HEK293 (cell line): ENCODE data around the gene PIM3.

Experiments used
- HOXA7 ChIP-seq: sonication (generic); formaldehyde crosslinking; IDR thresholded peaks from 2 replicates; pipeline ENCODE4 v1.8.1; 2022; ENCODE audit warnings: missing genetic modification reagents, borderline replicate concordance
- HOXD13 ChIP-seq: sonication (generic); formaldehyde crosslinking; IDR thresholded peaks from 2 replicates; pipeline ENCODE4 v1.8.0; 2022; ENCODE audit warnings: missing genetic modification reagents, borderline replicate concordance
- KLF7 ChIP-seq: fragments of 450-650 bp; formaldehyde crosslinking; IDR thresholded peaks from 2 replicates; pipeline ENCODE4 v1.5.1; 2016; ENCODE audit warnings: missing biosample characterization, missing genetic modification characterization, borderline replicate concordance
- SCRT2 ChIP-seq: fragments of 450-650 bp; formaldehyde crosslinking; IDR thresholded peaks from 2 replicates; pipeline ENCODE4 v1.5.1; 2016; ENCODE audit warnings: missing biosample characterization, missing genetic modification characterization
- ZNF140 ChIP-seq: fragments of 450-650 bp; formaldehyde crosslinking; IDR thresholded peaks from 2 replicates; pipeline ENCODE4 v1.5.1; 2016; ENCODE audit warnings: missing biosample characterization, missing genetic modification characterization
- ZNF155 ChIP-seq: fragments of 450-650 bp; formaldehyde crosslinking; IDR thresholded peaks from 2 replicates; pipeline ENCODE4 v1.5.1; 2016; ENCODE audit warnings: missing biosample characterization, missing genetic modification characterization
- ZNF175 ChIP-seq: fragments of 450-650 bp; formaldehyde crosslinking; IDR thresholded peaks from 2 replicates; pipeline ENCODE4 v1.5.1; 2016; ENCODE audit warnings: missing biosample characterization, missing genetic modification characterization
- ZNF2 ChIP-seq: fragments of 450-650 bp; formaldehyde crosslinking; IDR thresholded peaks from 2 replicates; pipeline ENCODE4 v1.5.1; 2016; ENCODE audit warnings: missing biosample characterization, missing genetic modification characterization
- ZNF266 ChIP-seq: fragments of 450-650 bp; formaldehyde crosslinking; IDR thresholded peaks from 2 replicates; pipeline ENCODE4 v1.5.1; 2016; ENCODE audit warnings: missing biosample characterization, missing genetic modification characterization, low read depth
- ZNF366 ChIP-seq: fragments of 450-650 bp; formaldehyde crosslinking; conservative IDR thresholded peaks from 2 replicates; pipeline ENCODE4 v1.5.1; 2016; ENCODE audit warnings: missing biosample characterization, missing genetic modification characterization
- ZNF394 ChIP-seq: fragments of 450-650 bp; formaldehyde crosslinking; IDR thresholded peaks from 2 replicates; pipeline ENCODE4 v1.5.1; 2016; ENCODE audit warnings: missing biosample characterization, missing genetic modification characterization, mild to moderate bottlenecking, moderate library complexity, borderline replicate concordance
- ZNF416 ChIP-seq: fragments of 450-650 bp; formaldehyde crosslinking; IDR thresholded peaks from 2 replicates; pipeline ENCODE4 v1.5.1; 2016; ENCODE audit warnings: missing biosample characterization, missing genetic modification characterization
- ZNF510 ChIP-seq: fragments of 450-650 bp; formaldehyde crosslinking; IDR thresholded peaks from 2 replicates; pipeline ENCODE4 v1.5.1; 2018; ENCODE audit warnings: mild to moderate bottlenecking, missing genetic modification characterization, missing biosample characterization; ENCODE audit not compliant: insufficient replicate concordance
- ZNF514 ChIP-seq: fragments of 450-650 bp; formaldehyde crosslinking; IDR thresholded peaks from 2 replicates; pipeline ENCODE4 v1.5.1; 2016; ENCODE audit warnings: missing biosample characterization, missing genetic modification characterization
- ZNF600 ChIP-seq: fragments of 450-650 bp; formaldehyde crosslinking; IDR thresholded peaks from 2 replicates; pipeline ENCODE4 v1.5.1; 2016; ENCODE audit warnings: missing biosample characterization, missing genetic modification characterization
- ZNF623 ChIP-seq: fragments of 450-650 bp; formaldehyde crosslinking; IDR thresholded peaks from 2 replicates; pipeline ENCODE4 v1.5.1; 2016; ENCODE audit warnings: missing biosample characterization, missing genetic modification characterization
- ZNF792 ChIP-seq: fragments of 450-650 bp; formaldehyde crosslinking; IDR thresholded peaks from 2 replicates; pipeline ENCODE4 v1.5.1; 2016; ENCODE audit warnings: missing biosample characterization, missing genetic modification characterization
- ZSCAN30 ChIP-seq: fragments of 450-650 bp; IDR thresholded peaks from 2 replicates; pipeline ENCODE4 v1.5.1; 2018; ENCODE audit warnings: missing biosample characterization, mild to moderate bottlenecking, missing genetic modification characterization, moderate library complexity
- TF ChIP-seq, protein P1 (sequence below): fragments of 450-650 bp; formaldehyde crosslinking; IDR thresholded peaks from 2 replicates; pipeline ENCODE4 v1.5.1; 2017; ENCODE audit warnings: missing biosample characterization, missing genetic modification characterization
- TF ChIP-seq, protein P2 (sequence below): fragments of 450-650 bp; formaldehyde crosslinking; IDR thresholded peaks from 2 replicates; pipeline ENCODE4 v1.5.1; 2016; ENCODE audit warnings: missing biosample characterization, missing genetic modification characterization
- TF ChIP-seq, protein P3 (sequence below): fragments of 450-650 bp; formaldehyde crosslinking; optimal IDR thresholded peaks from 2 replicates; pipeline ENCODE3; 2016; ENCODE audit warnings: missing biosample characterization, mild to moderate bottlenecking, missing genetic modification characterization
- TF ChIP-seq, protein P4 (sequence below): fragments of 450-650 bp; formaldehyde crosslinking; IDR thresholded peaks from 2 replicates; pipeline ENCODE4 v1.5.1; 2016; ENCODE audit warnings: missing biosample characterization, missing genetic modification characterization
- TF ChIP-seq, protein P5 (sequence below): fragments of 450-650 bp; formaldehyde crosslinking; IDR thresholded peaks from 2 replicates; pipeline ENCODE4 v1.5.1; 2017; ENCODE audit warnings: missing biosample characterization, missing genetic modification characterization
- TF ChIP-seq, protein P6 (sequence below): fragments of 450-650 bp; formaldehyde crosslinking; IDR thresholded peaks from 2 replicates; pipeline ENCODE4 v1.5.1; 2016; ENCODE audit warnings: missing biosample characterization, missing genetic modification characterization, borderline replicate concordance
- TF ChIP-seq, protein P7 (sequence below): fragments of 450-650 bp; formaldehyde crosslinking; IDR thresholded peaks from 2 replicates; pipeline ENCODE4 v1.5.1; 2016; ENCODE audit warnings: missing biosample characterization, missing genetic modification characterization

Gene PIM3

DNA sequence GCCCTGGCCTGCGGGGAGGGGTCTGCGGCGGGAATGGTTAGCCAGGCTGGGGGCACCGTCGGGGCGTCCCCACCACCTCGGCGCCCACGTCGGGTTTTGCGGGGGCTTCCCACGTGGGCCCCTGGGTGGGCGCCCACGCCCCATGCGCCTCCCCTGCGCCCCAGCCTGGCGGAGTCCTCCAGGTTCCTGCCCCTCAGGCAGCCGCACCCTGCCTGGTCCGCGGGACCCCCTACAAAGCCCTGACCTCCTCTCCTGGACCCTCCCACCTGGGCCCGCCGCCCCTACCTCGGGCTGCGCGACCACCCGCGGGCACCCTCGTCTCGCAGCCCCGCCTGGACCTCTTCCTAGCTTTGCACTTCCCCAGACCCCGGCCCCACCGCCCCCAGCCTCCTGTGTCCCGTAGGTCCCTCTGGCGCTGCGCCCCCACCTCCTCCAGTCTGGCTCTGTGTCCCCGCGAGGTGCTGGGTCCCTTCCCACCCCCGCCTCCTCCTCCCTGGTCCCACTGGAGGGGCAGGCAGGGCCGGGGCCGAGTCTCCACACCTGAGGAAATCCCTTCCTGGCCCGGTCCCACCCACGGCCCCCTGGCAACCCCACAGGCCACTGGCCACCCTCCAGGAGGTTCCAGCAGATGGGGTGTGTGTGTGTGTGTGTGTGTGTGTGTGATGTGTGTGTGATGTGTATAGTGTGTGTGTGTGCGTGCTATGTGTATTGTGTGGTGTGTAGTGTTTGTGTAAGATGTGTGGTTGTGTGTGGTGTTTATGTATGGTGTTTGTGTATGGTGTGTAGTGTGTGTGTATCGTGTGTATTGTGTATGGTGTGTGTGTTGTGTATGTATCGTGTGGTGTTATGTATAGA is 11.8 kb downstream of the PIM3 start (continued):
- TF ChIP-seq, protein P1, sequence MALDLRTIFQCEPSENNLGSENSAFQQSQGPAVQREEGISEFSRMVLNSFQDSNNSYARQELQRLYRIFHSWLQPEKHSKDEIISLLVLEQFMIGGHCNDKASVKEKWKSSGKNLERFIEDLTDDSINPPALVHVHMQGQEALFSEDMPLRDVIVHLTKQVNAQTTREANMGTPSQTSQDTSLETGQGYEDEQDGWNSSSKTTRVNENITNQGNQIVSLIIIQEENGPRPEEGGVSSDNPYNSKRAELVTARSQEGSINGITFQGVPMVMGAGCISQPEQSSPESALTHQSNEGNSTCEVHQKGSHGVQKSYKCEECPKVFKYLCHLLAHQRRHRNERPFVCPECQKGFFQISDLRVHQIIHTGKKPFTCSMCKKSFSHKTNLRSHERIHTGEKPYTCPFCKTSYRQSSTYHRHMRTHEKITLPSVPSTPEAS: peak; percentile 61; the same call in 1 of the 2 replicates
- TF ChIP-seq ZNF155 (tag by site-specific recombination) (0 out of 2 replicates have a peak, but pooled peaks have one; percentile 21), ZNF510 (tag by site-specific recombination) (no peak), ZNF623 (tag by site-specific recombination) (no peak), ZNF2 (0 out of 2 replicates have a peak, but pooled peaks have one; percentile 17), ZNF416 (0 out of 2 replicates have a peak, but pooled peaks have one; percentile 25), ZNF366 (tag by site-specific recombination) (no peak), HOXD13 (no peak), ZNF175 (tag by site-specific recombination) (no peak), ZNF514 (no peak), ZNF266 (tag by site-specific recombination) (no peak), HOXA7 (CRISPR knock-in tag) (no peak), SCRT2 (no peak), ZNF394 (tag by site-specific recombination) (no peak), ZNF600 (tag by site-specific recombination) (no peak), ZNF140 (tag by site-specific recombination) (no peak), KLF7 (tag by site-specific recombination) (no peak), ZNF792 (no peak), ZSCAN30 (tag by site-specific recombination) (no peak)
- TF ChIP-seq, protein P2, sequence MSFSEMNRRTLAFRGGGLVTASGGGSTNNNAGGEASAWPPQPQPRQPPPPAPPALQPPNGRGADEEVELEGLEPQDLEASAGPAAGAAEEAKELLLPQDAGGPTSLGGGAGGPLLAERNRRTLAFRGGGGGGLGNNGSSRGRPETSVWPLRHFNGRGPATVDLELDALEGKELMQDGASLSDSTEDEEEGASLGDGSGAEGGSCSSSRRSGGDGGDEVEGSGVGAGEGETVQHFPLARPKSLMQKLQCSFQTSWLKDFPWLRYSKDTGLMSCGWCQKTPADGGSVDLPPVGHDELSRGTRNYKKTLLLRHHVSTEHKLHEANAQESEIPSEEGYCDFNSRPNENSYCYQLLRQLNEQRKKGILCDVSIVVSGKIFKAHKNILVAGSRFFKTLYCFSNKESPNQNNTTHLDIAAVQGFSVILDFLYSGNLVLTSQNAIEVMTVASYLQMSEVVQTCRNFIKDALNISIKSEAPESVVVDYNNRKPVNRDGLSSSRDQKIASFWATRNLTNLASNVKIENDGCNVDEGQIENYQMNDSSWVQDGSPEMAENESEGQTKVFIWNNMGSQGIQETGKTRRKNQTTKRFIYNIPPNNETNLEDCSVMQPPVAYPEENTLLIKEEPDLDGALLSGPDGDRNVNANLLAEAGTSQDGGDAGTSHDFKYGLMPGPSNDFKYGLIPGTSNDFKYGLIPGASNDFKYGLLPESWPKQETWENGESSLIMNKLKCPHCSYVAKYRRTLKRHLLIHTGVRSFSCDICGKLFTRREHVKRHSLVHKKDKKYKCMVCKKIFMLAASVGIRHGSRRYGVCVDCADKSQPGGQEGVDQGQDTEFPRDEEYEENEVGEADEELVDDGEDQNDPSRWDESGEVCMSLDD (tag by site-specific recombination): 0 out of 2 replicates have a peak, but pooled peaks have one; percentile 40
- TF ChIP-seq, protein P3, sequence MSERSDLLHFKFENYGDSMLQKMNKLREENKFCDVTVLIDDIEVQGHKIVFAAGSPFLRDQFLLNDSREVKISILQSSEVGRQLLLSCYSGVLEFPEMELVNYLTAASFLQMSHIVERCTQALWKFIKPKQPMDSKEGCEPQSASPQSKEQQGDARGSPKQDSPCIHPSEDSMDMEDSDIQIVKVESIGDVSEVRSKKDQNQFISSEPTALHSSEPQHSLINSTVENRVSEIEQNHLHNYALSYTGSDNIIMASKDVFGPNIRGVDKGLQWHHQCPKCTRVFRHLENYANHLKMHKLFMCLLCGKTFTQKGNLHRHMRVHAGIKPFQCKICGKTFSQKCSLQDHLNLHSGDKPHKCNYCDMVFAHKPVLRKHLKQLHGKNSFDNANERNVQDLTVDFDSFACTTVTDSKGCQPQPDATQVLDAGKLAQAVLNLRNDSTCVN (tag by site-specific recombination): no peak
- TF ChIP-seq, protein P4, sequence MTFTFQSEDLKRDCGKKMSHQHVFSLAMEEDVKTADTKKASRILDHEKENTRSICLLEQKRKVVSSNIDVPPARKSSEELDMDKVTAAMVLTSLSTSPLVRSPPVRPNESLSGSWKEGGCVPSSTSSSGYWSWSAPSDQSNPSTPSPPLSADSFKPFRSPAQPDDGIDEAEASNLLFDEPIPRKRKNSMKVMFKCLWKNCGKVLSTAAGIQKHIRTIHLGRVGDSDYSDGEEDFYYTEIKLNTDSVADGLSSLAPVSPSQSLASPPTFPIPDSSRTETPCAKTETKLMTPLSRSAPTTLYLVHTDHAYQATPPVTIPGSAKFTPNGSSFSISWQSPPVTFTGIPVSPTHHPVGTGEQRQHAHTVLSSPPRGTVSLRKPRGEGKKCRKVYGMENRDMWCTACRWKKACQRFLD: no peak
- TF ChIP-seq, protein P5, sequence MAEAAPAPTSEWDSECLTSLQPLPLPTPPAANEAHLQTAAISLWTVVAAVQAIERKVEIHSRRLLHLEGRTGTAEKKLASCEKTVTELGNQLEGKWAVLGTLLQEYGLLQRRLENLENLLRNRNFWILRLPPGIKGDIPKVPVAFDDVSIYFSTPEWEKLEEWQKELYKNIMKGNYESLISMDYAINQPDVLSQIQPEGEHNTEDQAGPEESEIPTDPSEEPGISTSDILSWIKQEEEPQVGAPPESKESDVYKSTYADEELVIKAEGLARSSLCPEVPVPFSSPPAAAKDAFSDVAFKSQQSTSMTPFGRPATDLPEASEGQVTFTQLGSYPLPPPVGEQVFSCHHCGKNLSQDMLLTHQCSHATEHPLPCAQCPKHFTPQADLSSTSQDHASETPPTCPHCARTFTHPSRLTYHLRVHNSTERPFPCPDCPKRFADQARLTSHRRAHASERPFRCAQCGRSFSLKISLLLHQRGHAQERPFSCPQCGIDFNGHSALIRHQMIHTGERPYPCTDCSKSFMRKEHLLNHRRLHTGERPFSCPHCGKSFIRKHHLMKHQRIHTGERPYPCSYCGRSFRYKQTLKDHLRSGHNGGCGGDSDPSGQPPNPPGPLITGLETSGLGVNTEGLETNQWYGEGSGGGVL: no peak
- TF ChIP-seq, protein P6, sequence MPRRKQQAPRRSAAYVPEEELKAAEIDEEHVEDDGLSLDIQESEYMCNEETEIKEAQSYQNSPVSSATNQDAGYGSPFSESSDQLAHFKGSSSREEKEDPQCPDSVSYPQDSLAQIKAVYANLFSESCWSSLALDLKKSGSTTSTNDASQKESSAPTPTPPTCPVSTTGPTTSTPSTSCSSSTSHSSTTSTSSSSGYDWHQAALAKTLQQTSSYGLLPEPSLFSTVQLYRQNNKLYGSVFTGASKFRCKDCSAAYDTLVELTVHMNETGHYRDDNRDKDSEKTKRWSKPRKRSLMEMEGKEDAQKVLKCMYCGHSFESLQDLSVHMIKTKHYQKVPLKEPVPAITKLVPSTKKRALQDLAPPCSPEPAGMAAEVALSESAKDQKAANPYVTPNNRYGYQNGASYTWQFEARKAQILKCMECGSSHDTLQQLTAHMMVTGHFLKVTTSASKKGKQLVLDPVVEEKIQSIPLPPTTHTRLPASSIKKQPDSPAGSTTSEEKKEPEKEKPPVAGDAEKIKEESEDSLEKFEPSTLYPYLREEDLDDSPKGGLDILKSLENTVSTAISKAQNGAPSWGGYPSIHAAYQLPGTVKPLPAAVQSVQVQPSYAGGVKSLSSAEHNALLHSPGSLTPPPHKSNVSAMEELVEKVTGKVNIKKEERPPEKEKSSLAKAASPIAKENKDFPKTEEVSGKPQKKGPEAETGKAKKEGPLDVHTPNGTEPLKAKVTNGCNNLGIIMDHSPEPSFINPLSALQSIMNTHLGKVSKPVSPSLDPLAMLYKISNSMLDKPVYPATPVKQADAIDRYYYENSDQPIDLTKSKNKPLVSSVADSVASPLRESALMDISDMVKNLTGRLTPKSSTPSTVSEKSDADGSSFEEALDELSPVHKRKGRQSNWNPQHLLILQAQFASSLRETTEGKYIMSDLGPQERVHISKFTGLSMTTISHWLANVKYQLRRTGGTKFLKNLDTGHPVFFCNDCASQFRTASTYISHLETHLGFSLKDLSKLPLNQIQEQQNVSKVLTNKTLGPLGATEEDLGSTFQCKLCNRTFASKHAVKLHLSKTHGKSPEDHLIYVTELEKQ (tag by site-specific recombination): no peak
- TF ChIP-seq, protein P7, sequence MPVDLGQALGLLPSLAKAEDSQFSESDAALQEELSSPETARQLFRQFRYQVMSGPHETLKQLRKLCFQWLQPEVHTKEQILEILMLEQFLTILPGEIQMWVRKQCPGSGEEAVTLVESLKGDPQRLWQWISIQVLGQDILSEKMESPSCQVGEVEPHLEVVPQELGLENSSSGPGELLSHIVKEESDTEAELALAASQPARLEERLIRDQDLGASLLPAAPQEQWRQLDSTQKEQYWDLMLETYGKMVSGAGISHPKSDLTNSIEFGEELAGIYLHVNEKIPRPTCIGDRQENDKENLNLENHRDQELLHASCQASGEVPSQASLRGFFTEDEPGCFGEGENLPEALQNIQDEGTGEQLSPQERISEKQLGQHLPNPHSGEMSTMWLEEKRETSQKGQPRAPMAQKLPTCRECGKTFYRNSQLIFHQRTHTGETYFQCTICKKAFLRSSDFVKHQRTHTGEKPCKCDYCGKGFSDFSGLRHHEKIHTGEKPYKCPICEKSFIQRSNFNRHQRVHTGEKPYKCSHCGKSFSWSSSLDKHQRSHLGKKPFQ (tag by site-specific recombination): peak; percentile 16; the same call in 1 of the 2 replicates
